HG03139 (cell line): ENCODE measurements around the gene SLC25A21.

ENCODE experiments used
- ATAC-seq: cut with Tn5 transposase; IDR thresholded peaks from one replicate; pipeline ENCODE4 v1.9.1; 2021; ENCODE audit not compliant: unreplicated experiment

Gene SLC25A21

GRCh38 chr14:36657399-36658122 lies 514.8 kb downstream of the SLC25A21 start:
- ATAC-seq = no peak

GRCh38 chr14:36656687-36657398 lies 515.6 kb downstream of the SLC25A21 start:
- ATAC-seq = no peak

- ATAC-seq = no peak
Measured at GRCh38 chr14:36655963-36656686, 516.3 kb downstream of the SLC25A21 start.

GRCh38 chr14:36655571-36655962 lies 516.8 kb downstream of the SLC25A21 start:
- no peak for ATAC-seq

GRCh38 chr14:36654794-36655381 lies 517.5 kb downstream of the SLC25A21 start:
- ATAC-seq = no peak

- no peak for ATAC-seq
Measured at GRCh38 chr14:36653962-36654793, 518.2 kb downstream of the SLC25A21 start.

GRCh38 chr14:36653413-36653812 lies 519.0 kb downstream of the SLC25A21 start:
- ATAC-seq = no peak

- ATAC-seq = no peak
Measured at GRCh38 chr14:36652542-36653201, 519.7 kb downstream of the SLC25A21 start.

- no peak for ATAC-seq
Measured at GRCh38 chr14:36649872-36650650, 522.3 kb downstream of the SLC25A21 start.

- ATAC-seq = no peak
Measured at GRCh38 chr14:36647824-36648753, 524.3 kb downstream of the SLC25A21 start.

GRCh38 chr14:36647417-36647823 lies 525.0 kb downstream of the SLC25A21 start:
- no peak for ATAC-seq

GRCh38 chr14:36646664-36647416 lies 525.6 kb downstream of the SLC25A21 start:
- no peak for ATAC-seq

- no peak for ATAC-seq
Measured at GRCh38 chr14:36633580-36633979, 538.8 kb downstream of the SLC25A21 start.
